Activated T-cell treated with anti-CD3 and anti-CD28 coated beads, Interleukin-2, amount 50 U/mL, for 1 hour (primary cell): Measurements from ENCODE around the gene CPTP.

Source experiments
- DNase-seq: peaks from one replicate; pipeline ENCODE4 v3.0.0-alpha.2; 2020

The CPTP gene

DNA sequence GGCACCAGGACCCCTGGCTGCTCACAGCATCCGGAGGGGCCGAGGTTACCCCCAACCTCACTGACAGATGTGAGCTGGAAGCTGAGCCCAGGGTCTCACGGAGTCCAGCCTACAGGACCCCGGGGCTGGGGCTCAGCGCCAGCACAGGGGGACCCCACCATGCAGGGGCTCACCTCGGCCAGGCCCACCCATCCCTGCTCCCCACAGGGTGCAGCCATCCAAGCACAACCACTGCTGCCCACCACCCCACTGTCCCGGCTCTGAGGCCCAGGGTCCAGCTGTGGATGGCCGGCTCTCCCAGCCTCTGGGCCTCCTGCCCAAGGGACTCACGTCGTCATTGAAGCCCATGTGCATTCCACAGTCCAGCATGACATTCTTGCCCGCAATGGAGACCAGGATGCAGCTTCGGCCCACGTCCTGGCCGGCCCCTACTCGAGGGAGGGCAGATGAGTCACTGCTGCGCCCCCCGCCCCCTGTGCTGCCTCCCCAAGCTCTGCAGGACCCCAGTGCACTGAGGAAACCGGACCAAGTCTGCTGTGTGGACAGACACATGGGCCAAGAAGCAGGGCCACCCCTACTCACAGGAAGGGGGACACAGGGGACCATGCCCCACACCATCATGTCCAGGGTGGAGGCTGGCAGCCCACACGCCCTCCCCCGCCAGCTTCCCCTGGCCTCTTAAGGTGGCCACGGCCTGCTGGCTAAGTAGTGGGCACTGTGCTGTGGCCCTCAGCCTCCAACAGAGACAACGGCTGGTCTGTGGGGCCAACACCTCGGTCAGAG, 3.7 kb upstream of the CPTP start:
- no peak for DNase-seq

DNA sequence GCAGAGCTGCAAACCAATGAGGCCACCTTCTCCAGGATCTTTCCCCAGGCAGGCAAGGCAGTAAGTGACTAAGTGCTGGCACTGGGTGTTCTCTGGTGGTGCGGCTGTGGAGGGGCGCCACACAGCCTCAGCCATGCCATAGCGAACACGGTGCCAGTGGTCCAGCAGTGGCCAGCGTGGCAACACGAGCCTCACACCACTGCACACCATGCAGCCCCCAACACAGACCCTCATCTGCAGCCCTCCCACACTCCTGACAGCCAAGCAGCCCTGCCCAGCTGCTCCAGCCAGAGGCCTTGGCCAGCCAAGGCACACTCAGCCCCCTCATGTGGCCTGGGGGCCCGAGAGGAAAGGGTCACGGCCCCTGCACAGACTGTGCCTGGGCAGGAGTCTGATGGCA, 3.1 kb upstream of the CPTP start:
- no peak for DNase-seq

DNA sequence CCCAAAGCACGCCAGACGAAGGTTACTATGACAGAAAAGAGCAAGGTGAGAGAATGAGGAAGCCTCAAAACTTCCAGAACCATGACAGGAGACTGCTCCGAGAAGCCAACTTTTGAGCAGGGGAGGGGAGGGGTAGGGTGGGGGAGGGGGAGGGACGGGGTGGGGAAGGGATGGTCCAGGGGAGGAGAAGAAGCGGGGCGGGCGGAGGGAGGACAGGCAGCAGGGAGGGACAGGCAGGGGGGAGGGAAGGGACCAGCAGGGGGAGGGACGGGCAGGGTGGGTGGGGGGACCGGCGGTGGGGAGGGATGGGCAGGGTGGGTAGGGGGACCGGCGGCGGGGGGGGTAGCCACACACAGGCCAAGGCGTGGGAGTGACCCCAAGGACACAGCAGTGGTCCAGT, 2.2 kb upstream of the CPTP start:
- DNase-seq = no peak

DNA sequence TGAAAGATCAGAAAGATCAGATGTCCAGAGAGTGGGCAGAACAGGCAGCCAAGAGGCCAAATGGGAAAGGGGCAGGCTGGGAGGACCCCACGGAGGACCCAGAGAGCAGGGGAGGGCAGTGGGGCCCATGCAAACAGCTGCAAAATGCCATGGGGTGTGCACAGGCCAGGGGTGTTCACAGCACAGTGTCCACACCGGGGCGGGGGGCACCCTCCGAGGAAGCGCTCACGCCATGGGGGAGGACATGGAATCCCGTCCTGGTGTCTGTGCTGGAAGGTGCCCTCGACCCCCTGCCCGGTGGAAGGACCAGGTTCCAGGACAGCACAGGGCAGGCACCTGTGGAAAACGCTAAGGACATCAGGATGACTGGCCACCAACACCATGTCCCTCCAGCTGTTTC, 1.6 kb upstream of the CPTP start:
- DNase-seq = no peak

DNA sequence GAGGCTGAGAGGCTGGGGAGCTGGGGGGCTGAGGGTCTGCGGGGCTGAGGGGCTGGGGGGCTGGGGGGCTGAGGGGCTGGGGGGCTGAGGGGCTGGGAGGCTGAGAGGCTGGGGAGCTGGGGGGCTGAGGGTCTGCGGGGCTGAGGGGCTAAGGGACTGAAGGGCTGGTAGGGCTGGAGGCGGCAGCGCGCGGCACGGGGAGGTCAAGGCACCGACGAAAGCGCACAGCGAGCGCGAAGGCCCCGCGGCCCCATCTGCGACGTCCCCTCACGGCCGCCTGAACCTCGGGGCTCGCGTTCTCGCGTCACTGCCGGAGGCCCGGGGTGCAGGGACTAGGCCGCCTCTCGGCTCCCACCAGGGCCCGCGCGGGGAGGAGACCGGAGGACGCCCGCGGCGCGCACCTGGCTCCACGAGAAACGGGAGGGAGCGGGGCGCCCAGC, 498 bp upstream of the CPTP start:
- no peak for DNase-seq

DNA sequence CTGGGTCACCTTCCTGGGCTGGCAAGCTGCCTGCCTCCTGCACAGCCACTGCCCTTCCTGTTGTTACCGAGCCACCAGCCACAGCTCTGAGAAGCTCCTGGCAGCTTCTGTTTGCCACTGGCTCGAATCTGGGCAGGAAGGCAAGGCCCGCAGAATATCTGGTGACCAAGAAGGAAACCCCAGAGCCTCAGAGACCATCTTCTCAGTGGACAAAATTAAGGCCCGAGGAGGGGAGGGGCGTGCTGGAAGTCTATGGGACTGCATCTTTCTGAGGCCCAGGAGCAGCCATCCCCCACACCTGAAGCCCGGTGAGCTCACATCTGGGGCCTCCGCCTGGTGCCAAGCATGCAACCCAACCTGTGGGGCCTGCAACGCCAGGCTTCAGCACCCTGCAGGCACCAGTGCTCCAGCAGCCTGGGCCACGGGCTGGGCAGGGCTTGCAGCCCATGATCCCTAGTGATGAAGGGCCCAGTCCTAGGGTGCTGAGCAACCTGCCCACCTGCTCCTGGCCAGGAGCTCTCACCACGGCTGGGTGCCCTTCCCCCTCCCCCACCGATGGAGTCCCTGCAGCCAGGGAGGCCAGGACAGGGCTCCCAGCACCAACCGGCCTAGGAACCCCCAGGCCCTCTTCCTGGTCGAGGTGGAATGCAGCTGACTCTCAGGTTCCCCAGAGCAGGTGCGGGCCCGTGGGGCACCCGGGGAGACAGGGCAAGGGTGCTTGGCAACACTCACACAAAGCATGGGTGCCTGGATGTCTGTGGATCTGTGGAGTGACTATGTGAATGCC, 879 bp downstream of the CPTP start:
- DNase-seq = no peak

DNA sequence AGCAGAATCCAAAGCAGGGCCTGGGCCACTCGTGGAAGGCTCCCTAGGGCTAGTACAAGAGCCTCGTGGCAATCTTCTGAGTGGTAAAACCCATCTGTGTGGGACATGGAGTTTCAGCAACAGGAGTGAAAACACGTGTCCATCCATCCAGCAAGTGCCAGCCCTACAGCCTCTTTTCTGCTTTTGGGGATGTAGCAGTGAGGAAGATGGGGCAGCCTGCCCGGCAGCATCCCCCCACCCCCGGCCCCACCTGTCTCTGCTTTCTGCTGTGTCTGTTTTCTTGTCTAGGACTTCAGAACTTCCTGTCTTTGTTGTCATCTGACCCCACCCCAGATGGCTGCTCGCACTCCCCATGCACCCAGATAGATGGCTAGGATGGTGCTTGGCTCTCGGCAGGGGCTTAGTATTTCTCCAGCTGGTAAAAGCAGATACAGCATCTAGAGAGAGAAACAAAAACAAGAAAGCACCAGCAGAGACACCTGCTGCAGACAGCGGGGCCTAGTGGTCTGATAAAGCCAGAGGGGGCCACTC, 1.5 kb downstream of the CPTP start:
- no peak for DNase-seq

DNA sequence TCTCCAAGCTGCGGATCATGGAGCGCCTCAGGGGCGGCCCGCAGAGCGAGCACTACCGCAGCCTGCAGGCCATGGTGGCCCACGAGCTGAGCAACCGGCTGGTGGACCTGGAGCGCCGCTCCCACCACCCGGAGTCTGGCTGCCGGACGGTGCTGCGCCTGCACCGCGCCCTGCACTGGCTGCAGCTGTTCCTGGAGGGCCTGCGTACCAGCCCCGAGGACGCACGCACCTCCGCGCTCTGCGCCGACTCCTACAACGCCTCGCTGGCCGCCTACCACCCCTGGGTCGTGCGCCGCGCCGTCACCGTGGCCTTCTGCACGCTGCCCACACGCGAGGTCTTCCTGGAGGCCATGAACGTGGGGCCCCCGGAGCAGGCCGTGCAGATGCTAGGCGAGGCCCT, 2.7 kb downstream of the CPTP start:
- DNase-seq = no peak

DNA sequence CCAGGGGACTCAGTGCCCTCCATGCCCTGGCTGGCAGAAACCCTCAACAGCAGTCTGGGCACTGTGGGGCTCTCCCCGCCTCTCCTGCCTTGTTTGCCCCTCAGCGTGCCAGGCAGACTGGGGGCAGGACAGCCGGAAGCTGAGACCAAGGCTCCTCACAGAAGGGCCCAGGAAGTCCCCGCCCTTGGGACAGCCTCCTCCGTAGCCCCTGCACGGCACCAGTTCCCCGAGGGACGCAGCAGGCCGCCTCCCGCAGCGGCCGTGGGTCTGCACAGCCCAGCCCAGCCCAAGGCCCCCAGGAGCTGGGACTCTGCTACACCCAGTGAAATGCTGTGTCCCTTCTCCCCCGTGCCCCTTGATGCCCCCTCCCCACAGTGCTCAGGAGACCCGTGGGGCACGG, 3.7 kb downstream of the CPTP start:
- no peak for DNase-seq

DNA sequence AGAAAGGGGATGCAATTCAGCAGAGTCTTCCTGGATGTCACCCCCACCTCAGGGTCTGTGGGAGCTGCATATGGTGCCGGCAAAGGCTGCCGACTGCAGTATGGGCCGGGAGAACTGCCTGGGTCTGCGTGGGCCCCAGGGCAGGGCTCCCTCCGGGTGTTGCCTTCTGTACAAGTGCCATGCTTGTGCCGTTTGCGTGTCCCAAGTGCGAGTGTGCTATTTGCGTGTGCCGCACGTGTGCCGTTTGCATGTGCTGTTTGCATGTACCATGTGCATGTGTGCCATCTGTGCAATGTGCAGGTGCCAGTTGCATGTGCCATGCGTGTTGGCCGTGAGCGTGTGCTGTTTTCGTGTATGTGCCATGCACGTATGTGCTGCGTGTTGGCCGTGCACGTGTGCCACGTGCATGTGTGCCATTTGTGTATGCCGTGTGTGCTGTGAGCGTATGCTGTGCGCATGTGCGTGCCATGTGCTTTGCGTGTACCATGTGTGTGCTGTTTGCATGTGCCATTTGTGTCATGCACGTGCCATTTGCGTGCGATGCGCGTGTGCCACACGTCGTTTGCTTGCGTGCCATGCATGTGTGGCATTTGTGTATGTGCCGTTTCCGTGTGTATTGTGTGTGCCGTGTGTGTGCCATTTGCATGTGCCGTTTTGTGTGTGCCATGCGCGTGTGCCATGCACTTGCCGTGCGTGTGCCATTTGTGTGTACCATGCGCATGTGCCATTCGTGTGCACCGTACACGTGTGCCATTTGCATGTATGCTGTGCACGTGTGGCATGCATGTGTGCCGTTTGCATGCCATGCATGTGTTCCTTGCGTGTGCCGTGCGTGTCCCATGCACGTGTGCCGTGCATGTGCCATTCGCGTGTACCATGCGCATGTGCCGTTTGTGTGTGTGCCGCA, 5.0 kb downstream of the CPTP start:
- DNase-seq = no peak

DNA sequence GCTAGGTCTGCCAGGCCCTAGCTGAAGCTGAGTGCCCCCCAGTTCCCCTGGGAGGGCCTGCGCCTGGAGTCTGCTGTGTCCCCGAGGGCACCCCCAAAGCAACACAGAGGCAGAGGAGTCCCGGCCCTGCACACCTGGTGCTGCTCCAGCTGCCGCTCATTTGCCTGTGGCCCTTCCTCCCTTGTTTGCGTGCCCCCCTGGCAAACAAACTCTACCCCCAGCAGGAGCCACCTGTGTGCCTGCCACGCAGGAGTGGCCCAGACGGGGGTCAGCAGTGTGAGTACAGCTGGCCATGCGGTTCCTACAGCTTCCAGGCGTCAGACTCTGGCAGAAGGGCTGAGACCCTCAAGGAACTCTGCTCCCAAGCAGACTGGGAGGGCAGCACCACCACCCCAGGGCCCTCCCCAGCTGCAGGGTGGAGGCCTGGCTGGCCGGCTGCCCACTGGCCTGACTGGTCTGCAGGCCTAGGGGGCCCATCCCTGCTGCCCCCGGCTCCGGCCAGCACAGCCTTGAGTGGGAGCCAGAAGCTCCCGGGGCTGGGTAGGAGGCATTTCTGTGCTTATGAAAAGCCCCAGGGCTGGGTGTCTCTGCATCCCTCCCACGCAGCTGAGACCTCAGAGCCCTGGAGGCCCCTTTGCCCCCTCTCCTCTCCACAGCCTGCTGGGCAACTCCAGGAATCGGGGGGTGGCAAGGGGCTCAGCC, 5.9 kb downstream of the CPTP start:
- DNase-seq = no peak

DNA sequence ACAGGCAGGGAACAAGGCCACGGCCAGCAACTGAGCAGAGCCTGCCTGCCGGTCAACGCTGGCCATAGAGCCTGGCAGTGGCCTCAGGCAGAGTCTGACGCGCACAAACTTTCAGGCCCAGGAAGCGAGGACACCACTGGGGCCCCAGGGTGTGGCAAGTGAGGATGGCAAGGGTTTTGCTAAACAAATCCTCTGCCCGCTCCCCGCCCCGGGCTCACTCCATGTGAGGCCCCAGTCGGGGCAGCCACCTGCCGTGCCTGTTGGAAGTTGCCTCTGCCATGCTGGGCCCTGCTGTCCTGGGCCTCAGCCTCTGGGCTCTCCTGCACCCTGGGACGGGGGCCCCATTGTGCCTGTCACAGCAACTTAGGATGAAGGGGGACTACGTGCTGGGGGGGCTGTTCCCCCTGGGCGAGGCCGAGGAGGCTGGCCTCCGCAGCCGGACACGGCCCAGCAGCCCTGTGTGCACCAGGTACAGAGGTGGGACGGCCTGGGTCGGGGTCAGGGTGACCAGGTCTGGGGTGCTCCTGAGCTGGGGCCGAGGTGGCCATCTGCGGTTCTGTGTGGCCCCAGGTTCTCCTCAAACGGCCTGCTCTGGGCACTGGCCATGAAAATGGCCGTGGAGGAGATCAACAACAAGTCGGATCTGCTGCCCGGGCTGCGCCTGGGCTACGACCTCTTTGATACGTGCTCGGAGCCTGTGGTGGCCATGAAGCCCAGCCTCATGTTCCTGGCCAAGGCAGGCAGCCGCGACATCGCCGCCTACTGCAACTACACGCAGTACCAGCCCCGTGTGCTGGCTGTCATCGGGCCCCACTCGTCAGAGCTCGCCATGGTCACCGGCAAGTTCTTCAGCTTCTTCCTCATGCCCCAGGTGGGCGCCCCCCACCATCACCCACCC, 6.7 kb downstream of the CPTP start, which contains the start of gene TAS1R3:
TAS1R3 (plus strand) TSS at position 213 of the 898 bp plus-strand sequence; CDS start at position 279, 66 bp downstream.
- DNase-seq = no peak

DNA sequence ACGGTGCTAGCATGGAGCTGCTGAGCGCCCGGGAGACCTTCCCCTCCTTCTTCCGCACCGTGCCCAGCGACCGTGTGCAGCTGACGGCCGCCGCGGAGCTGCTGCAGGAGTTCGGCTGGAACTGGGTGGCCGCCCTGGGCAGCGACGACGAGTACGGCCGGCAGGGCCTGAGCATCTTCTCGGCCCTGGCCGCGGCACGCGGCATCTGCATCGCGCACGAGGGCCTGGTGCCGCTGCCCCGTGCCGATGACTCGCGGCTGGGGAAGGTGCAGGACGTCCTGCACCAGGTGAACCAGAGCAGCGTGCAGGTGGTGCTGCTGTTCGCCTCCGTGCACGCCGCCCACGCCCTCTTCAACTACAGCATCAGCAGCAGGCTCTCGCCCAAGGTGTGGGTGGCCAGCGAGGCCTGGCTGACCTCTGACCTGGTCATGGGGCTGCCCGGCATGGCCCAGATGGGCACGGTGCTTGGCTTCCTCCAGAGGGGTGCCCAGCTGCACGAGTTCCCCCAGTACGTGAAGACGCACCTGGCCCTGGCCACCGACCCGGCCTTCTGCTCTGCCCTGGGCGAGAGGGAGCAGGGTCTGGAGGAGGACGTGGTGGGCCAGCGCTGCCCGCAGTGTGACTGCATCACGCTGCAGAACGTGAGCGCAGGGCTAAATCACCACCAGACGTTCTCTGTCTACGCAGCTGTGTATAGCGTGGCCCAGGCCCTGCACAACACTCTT, 7.6 kb downstream of the CPTP start:
- no peak for DNase-seq

DNA sequence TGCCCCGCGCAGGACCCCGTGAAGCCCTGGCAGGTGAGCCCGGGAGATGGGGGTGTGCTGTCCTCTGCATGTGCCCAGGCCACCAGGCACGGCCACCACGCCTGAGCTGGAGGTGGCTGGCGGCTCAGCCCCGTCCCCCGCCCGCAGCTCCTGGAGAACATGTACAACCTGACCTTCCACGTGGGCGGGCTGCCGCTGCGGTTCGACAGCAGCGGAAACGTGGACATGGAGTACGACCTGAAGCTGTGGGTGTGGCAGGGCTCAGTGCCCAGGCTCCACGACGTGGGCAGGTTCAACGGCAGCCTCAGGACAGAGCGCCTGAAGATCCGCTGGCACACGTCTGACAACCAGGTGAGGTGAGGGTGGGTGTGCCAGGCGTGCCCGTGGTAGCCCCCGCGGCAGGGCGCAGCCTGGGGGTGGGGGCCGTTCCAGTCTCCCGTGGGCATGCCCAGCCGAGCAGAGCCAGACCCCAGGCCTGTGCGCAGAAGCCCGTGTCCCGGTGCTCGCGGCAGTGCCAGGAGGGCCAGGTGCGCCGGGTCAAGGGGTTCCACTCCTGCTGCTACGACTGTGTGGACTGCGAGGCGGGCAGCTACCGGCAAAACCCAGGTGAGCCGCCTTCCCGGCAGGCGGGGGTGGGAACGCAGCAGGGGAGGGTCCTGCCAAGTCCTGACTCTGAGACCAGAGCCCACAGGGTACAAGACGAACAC, 8.3 kb downstream of the CPTP start:
- no peak for DNase-seq

DNA sequence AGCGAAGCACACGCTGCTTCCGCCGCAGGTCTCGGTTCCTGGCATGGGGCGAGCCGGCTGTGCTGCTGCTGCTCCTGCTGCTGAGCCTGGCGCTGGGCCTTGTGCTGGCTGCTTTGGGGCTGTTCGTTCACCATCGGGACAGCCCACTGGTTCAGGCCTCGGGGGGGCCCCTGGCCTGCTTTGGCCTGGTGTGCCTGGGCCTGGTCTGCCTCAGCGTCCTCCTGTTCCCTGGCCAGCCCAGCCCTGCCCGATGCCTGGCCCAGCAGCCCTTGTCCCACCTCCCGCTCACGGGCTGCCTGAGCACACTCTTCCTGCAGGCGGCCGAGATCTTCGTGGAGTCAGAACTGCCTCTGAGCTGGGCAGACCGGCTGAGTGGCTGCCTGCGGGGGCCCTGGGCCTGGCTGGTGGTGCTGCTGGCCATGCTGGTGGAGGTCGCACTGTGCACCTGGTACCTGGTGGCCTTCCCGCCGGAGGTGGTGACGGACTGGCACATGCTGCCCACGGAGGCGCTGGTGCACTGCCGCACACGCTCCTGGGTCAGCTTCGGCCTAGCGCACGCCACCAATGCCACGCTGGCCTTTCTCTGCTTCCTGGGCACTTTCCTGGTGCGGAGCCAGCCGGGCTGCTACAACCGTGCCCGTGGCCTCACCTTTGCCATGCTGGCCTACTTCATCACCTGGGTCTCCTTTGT, 9.1 kb downstream of the CPTP start:
- DNase-seq = no peak

DNA sequence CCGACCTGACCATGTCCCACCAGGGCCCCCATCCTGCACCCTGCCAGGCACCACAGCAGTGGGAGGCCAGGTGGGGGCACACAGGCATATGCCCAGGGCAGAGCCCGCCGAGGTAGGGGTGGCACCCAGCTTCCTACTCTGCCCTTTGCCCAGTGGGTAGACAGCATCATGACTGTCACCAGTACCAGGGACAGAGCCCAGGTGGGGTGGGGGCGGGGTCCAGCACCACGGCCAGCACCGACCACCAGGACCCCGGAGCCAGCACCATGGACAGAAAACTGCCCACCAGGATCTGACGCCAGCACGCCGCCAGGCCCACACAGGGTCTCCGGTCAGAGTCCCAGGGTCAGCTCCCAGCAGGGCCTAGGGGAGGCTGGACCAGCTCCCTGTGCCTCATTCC, 10.2 kb downstream of the CPTP start:
- no peak for DNase-seq

DNA sequence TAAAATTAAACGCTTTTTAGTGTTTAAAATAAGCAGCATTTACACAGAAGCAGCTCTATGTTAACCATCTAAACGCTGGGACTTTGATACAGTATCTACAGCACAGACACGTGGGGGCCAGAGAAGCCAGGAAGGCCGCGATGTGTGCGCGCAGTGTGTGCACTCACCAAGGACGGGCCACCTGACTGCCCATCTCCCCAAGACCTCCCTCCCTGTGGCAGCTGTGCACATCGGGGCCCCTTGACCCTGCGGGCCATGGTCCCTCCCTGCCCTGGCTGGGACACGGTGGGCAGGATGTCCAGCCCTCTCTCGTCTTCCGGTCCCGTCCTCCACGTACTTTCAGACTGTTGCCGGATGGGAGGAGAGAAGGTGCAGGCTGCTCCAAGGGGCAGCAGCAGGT, 10.7 kb downstream of the CPTP start:
- DNase-seq = no peak

DNA sequence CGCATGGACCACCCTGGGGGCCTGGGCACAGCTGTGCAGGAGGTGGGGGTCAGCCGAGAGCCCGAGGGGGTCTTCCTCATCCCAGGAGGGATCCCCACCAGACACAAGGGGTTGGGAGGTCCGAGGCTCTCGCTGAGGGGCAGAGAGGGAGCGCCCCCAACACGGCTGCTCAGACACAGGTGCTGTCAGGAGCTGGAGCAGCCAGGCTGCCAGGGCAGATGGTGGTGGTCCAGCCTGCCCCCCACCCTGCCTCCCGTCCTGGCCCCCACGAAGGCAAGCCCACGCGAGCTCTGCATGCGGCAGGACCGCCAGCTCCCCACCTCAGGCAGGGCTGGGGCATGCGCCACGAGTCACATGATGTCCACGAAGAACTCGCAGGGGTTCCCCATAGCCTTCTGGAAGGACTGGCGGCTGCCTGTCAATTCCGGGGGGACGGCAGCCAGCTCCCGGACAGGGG, 11.2 kb downstream of the CPTP start:
- no peak for DNase-seq

DNA sequence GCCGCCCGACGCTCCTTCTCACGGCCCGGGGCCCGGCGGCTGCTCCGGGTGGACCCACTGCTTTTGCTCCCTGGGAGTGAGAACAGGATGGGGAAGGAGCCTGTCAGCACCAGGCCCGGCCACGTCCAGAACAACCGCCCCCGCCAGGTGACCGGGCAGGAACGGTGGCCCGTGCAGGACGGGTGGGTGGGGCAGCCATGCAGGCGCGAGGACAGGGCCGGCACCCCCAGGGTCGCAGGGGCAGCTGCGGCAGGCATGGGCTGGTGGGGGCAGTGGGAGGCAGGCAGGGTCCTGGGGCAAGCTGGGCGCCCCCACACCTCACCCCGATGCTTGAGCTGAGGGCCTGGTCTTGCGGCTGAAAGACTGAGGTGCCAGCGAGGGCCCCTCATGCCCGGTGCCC, 11.8 kb downstream of the CPTP start:
- DNase-seq = no peak
